ENCODE data around the gene OR14J1.

- TF ChIP-seq CTCF (IDR thresholded peaks at IDR 0.05) (no peak), POLR2A (IDR thresholded peaks at IDR 0.05) (no peak)
Observed at GRCh38 chr6:29355603-29356002, 54.1 kb downstream of the OR14J1 start.

All from testis (tissue), 2 donors.